Measurements from ENCODE around the gene GTF3C2. TPM values are rescaled to one million over a fixed set of nuclear protein-coding genes. Genes with fewer than 3 reads are reported as not detected.

Gene GTF3C2
- total and polyA plus RNA-seq, 3 experiments from 2014 or later, result 43.5 to 81.7 (median 76.7) TPM

DNA sequence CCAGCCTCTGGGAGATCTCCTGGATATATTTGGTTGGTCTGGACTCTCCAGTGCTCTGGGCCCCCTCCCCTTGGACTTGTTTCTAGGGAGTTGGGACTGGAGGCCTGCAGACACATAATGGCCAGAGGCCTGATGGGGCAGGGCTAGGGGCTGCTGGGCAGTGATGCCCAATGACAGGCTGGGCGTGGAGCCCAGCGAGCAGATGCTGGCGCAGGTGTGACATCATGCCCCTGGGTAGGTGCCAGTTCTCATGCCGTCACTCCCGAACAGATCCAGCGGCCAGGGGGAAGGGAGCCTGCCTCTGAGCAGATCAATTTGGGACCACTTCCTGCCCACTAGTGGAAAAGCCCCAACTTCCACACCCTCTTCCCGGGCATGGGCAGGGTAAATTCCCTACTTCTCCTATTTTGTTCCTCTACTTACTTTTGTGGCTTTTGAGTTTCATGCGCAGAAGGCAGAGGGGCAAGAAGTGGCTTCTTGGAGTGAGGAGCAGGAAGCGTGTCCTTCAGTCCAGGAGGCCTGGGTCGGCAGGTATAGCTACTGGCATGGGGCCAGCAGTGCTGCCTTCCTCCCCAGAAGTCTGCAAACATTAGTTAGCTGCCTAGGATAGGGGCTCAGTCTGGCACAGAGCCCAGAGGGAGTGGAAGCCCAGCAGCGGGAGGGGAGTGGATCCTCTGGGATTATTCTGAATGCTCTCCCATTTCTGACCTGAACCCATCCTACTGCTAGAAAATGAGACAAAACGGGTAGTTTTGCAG, 39.7 kb downstream of the GTF3C2 start:
- POLR2A ChIA-PET, result no interaction called here
- Histone ChIP-seq H3K27me3 (ENCODE audit: insufficient read depth, low read length, poor library complexity, severe bottlenecking) (no peaks in the 10 kb centered on the region), H3K9me3 (ENCODE audit: low read length) (no peaks in the 10 kb centered on the region), H3K4me1 (ENCODE audit: insufficient read depth, low read length) (peaks cover 2% of the 10 kb centered on the region), H3K27ac (ENCODE audit: low read depth, low read length) (no peak overlapping the region), H3K4me3 (ENCODE audit: low read length) (no peak overlapping the region), H3K36me3 (ENCODE audit: insufficient read depth, low read length) (peaks cover 3% of the 10 kb centered on the region)
- H3K9me3 Mint-ChIP-seq, result no peaks in the 10 kb centered on the region
- H3K27me3 Mint-ChIP-seq, result no peaks in the 10 kb centered on the region
- no peak for DNase-seq
- peaks cover 4 to 11% (median 6%) of the 10 kb centered on the region in 3 donors for H3K4me1 Mint-ChIP-seq
- CTCF ChIA-PET, result interaction anchor here (3.3 kb wide), 1 partner anchor 13 kb away, joined by 16 read pairs; no protein-coding TSS in a partner anchor
- H3K4me3 Mint-ChIP-seq, result no peak overlapping the region
- H3K36me3 Mint-ChIP-seq, result peaks cover 5 to 25% (median 6%) of the 10 kb centered on the region in 3 donors
- no peak overlapping the region for H3K27ac Mint-ChIP-seq

DNA sequence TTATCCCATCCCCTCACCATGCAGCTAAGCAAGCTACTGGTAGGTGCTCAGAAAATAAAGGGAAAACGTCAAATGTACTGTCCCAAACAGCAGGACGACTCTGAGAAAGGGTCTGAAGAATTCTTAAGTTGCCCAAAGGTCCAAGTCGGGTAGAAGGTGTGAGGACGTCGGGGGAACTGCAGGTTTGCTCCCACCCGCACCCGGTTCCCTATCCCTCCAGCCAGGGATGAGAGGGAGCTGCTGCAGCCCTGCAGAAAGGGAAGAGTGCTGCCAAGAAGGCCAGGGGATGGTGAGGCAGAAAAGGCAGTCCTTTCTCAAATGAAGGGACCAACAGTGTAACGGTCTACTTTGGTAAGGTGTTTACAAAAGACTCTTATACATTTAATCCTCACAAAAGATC, 41.4 kb downstream of the GTF3C2 start:
- Histone ChIP-seq H3K27ac (ENCODE audit: low read depth, low read length) (no peak overlapping the region), H3K4me3 (ENCODE audit: low read length) (no peak overlapping the region), H3K4me1 (ENCODE audit: insufficient read depth, low read length) (no peaks in the 10 kb centered on the region), H3K36me3 (ENCODE audit: insufficient read depth, low read length) (peaks cover 8% of the 10 kb centered on the region), H3K27me3 (ENCODE audit: insufficient read depth, low read length, poor library complexity, severe bottlenecking) (no peaks in the 10 kb centered on the region), H3K9me3 (ENCODE audit: low read length) (no peaks in the 10 kb centered on the region)
- no peaks in the 10 kb centered on the region for H3K27me3 Mint-ChIP-seq
- no peak overlapping the region for H3K4me3 Mint-ChIP-seq
- no peak overlapping the region for H3K27ac Mint-ChIP-seq
- POLR2A ChIA-PET, result no interaction called here
- no peak for DNase-seq
- CTCF ChIA-PET, result interaction anchor here (3.3 kb wide), 1 partner anchor 11 kb away, joined by 16 read pairs; no protein-coding TSS in a partner anchor
- no peaks in the 10 kb centered on the region for H3K9me3 Mint-ChIP-seq
- peaks cover 0 to 1% (median 0%) of the 10 kb centered on the region in 3 donors for H3K4me1 Mint-ChIP-seq
- H3K36me3 Mint-ChIP-seq, result peaks cover 5 to 27% (median 7%) of the 10 kb centered on the region in 3 donors

DNA sequence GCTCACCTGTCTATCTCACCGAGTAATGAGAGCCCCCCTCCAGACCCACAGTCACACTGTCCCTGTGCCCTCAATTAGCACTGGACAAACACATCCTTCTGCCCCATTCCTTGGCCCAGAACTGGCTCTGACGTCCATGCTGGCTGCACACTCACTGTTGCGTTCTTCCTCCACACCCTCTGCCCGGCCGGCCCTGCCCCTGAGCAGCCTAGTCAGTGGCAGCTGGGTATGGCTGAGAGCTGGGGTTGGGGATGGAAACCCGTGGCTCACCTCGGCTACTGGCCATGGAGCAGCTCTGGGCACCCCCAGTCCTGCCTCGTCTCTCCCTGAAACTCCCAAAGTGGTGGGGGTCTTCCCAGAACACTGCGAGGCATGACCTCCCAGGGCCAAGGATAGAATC, 41.9 kb downstream of the GTF3C2 start:
- ChIA-PET CTCF (interaction anchor here (3.3 kb wide), 1 partner anchor 11 kb away, joined by 16 read pairs; no protein-coding TSS in a partner anchor), POLR2A (no interaction called here)
- Mint-ChIP-seq H3K4me3 (no peak overlapping the region), H3K9me3 (no peaks in the 10 kb centered on the region), H3K27me3 (peaks cover 0 to 1% of the 10 kb centered on the region in 2 donors), H3K36me3 (peaks cover 7 to 29% (median 8%) of the 10 kb centered on the region in 3 donors), H3K4me1 (peaks cover 0 to 1% (median 0%) of the 10 kb centered on the region in 3 donors), H3K27ac (peak overlapping the region in 1 of 8 donors; percentile 30)
- DNase-seq, result no peak
- no peaks in the 10 kb centered on the region for H3K27me3 ChIP-seq (ENCODE audit: insufficient read depth, low read length, poor library complexity, severe bottlenecking)
- H3K36me3 ChIP-seq (ENCODE audit: insufficient read depth, low read length), result peaks cover 8% of the 10 kb centered on the region
- H3K4me1 ChIP-seq (ENCODE audit: insufficient read depth, low read length), result no peaks in the 10 kb centered on the region
- no peaks in the 10 kb centered on the region for H3K9me3 ChIP-seq (ENCODE audit: low read length)
- H3K27ac ChIP-seq (ENCODE audit: low read depth, low read length), result no peak overlapping the region
- no peak overlapping the region for H3K4me3 ChIP-seq (ENCODE audit: low read length)

- H3K4me1 Mint-ChIP-seq, result peaks cover 0 to 1% (median 0%) of the 10 kb centered on the region in 3 donors
- H3K36me3 Mint-ChIP-seq, result peaks cover 12 to 34% (median 13%) of the 10 kb centered on the region in 3 donors
- no peak overlapping the region for H3K4me3 Mint-ChIP-seq
- no peaks in the 10 kb centered on the region for H3K9me3 ChIP-seq (ENCODE audit: low read length)
- no peaks in the 10 kb centered on the region for H3K9me3 Mint-ChIP-seq
- POLR2A ChIA-PET, result interaction anchor here (0.6 kb wide), 1 partner anchor 198 kb away, joined by 4 read pairs; no protein-coding TSS in a partner anchor
- H3K27ac ChIP-seq (ENCODE audit: low read depth, low read length), result no peak overlapping the region
- peaks cover 3 to 6% of the 10 kb centered on the region in 2 donors for H3K27me3 Mint-ChIP-seq
- DNase-seq, result no peak
- CTCF ChIA-PET, result interaction anchor here (3.3 kb wide), 1 partner anchor 10 kb away, joined by 16 read pairs; no protein-coding TSS in a partner anchor
- H3K27ac Mint-ChIP-seq, result peak overlapping the region in 1 of 8 donors; percentile 30
- H3K36me3 ChIP-seq (ENCODE audit: insufficient read depth, low read length), result peaks cover 8% of the 10 kb centered on the region
- no peaks in the 10 kb centered on the region for H3K4me1 ChIP-seq (ENCODE audit: insufficient read depth, low read length)
- H3K27me3 ChIP-seq (ENCODE audit: insufficient read depth, low read length, poor library complexity, severe bottlenecking), result no peaks in the 10 kb centered on the region
- no peak overlapping the region for H3K4me3 ChIP-seq (ENCODE audit: low read length)
Measured at GRCh38 chr2:27313882-27314645, 42.5 kb downstream of the GTF3C2 start.

GRCh38 chr2:27312152-27312551, 44.4 kb downstream of the GTF3C2 start:
- peaks cover 0 to 4% (median 1%) of the 10 kb centered on the region in 3 donors for H3K4me1 Mint-ChIP-seq
- Histone ChIP-seq H3K36me3 (ENCODE audit: insufficient read depth, low read length) (peaks cover 8% of the 10 kb centered on the region), H3K27ac (ENCODE audit: low read depth, low read length) (no peak overlapping the region), H3K9me3 (ENCODE audit: low read length) (no peaks in the 10 kb centered on the region), H3K4me1 (ENCODE audit: insufficient read depth, low read length) (no peaks in the 10 kb centered on the region), H3K27me3 (ENCODE audit: insufficient read depth, low read length, poor library complexity, severe bottlenecking) (no peaks in the 10 kb centered on the region), H3K4me3 (ENCODE audit: low read length) (no peak overlapping the region)
- peaks cover 3 to 10% of the 10 kb centered on the region in 2 donors for H3K27me3 Mint-ChIP-seq
- H3K27ac Mint-ChIP-seq, result no peak overlapping the region
- CTCF ChIA-PET, result interaction anchor here (2.7 kb wide), 1 partner anchor 9 kb away, joined by 15 read pairs; no protein-coding TSS in a partner anchor
- peaks cover 12 to 35% (median 16%) of the 10 kb centered on the region in 3 donors for H3K36me3 Mint-ChIP-seq
- no peak overlapping the region for H3K4me3 Mint-ChIP-seq
- POLR2A ChIA-PET, result no interaction called here
- no peak for DNase-seq
- no peaks in the 10 kb centered on the region for H3K9me3 Mint-ChIP-seq

- H3K9me3 Mint-ChIP-seq, result no peaks in the 10 kb centered on the region
- H3K27ac Mint-ChIP-seq, result peak overlapping the region in 1 of 8 donors; percentile 5
- Histone ChIP-seq H3K27ac (ENCODE audit: low read depth, low read length) (no peak overlapping the region), H3K4me3 (ENCODE audit: low read length) (no peak overlapping the region), H3K36me3 (ENCODE audit: insufficient read depth, low read length) (peaks cover 8% of the 10 kb centered on the region), H3K4me1 (ENCODE audit: insufficient read depth, low read length) (no peaks in the 10 kb centered on the region), H3K9me3 (ENCODE audit: low read length) (no peaks in the 10 kb centered on the region), H3K27me3 (ENCODE audit: insufficient read depth, low read length, poor library complexity, severe bottlenecking) (peaks cover 7% of the 10 kb centered on the region)
- peaks cover 0 to 12% (median 3%) of the 10 kb centered on the region in 3 donors for H3K4me1 Mint-ChIP-seq
- DNase-seq, result no peak
- peak overlapping the region in 1 of 7 donors; percentile 4 for H3K4me3 Mint-ChIP-seq
- peaks cover 12 to 24% (median 15%) of the 10 kb centered on the region in 3 donors for H3K36me3 Mint-ChIP-seq
- ChIA-PET CTCF (no interaction called here), POLR2A (interaction anchor here (0.7 kb wide), 1 partner anchor 13 kb away, joined by 6 read pairs; no protein-coding TSS in a partner anchor)
- H3K27me3 Mint-ChIP-seq, result peaks cover 10 to 18% of the 10 kb centered on the region in 2 donors
Measured at GRCh38 chr2:27309651-27310050, 46.9 kb downstream of the GTF3C2 start.

DNA sequence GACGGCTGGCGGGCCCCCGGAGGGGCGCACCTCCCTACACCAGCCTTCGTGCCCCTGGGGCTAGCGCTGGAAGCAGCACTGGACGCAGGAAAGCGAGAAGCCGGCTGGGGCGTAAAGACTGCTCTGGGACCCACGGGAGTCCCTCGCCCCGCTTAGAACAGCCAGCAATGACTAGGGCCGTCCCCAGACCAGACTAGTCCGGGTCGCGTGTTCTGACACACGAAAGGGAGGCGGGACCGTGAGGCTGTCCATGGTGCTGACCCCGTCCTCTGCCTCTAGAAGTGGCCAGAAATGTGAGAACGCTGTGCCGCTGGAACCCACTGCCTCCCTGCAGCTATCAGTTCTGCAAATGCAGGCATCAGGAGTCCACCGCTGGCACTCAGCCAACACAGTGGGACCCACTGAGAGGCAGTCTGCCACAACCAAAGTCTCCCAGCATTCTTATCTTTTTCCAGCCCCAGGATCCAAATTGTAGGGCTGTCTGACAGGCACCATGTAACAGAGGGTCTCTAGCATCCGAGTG, 48.1 kb downstream of the GTF3C2 start, which contains the start of gene UCN:
Gene UCN (minus strand): TSS at position 87 of the 523 bp plus-strand sequence. CDS start 550 bp downstream, outside the sequence.
- Histone ChIP-seq H3K4me3 (ENCODE audit: low read length) (no peak within 1 kb of the TSS), H3K36me3 (ENCODE audit: insufficient read depth, low read length) (peaks cover 8% of the 10 kb centered on the region), H3K9me3 (ENCODE audit: low read length) (no peaks in the 10 kb centered on the region), H3K27me3 (ENCODE audit: insufficient read depth, low read length, poor library complexity, severe bottlenecking) (peaks cover 7% of the 10 kb centered on the region), H3K4me1 (ENCODE audit: insufficient read depth, low read length) (no peaks in the 10 kb centered on the region), H3K27ac (ENCODE audit: low read depth, low read length) (no peak within 1 kb of the TSS)
- peaks cover 12 to 24% (median 14%) of the 10 kb centered on the region in 3 donors for H3K36me3 Mint-ChIP-seq
- H3K4me3 Mint-ChIP-seq, result peak within 1 kb of the TSS in 2 of 7 donors; percentile 8 to 53
- no peak for DNase-seq
- CTCF ChIA-PET, result no interaction called here
- H3K27me3 Mint-ChIP-seq, result peaks cover 11 to 22% of the 10 kb centered on the region in 2 donors
- POLR2A ChIA-PET, result interaction anchor here (1.0 kb wide), 1 partner anchor 52 kb away, joined by 4 read pairs; no protein-coding TSS in a partner anchor
- H3K4me1 Mint-ChIP-seq, result peaks cover 0 to 12% (median 3%) of the 10 kb centered on the region in 3 donors
- no peak within 1 kb of the TSS for H3K27ac Mint-ChIP-seq
- H3K9me3 Mint-ChIP-seq, result no peaks in the 10 kb centered on the region
